GM12878 (cell line): Measurements from ENCODE around the gene C19orf73. TPM values are rescaled to one million over a fixed set of nuclear protein-coding genes. Genes with fewer than 3 reads are reported as not detected.

ENCODE experiments used
- ATAC-seq: fragments of 200-7000 bp; cut with Tn5 transposase; 3 replicates; pipeline ENCODE4 v1.9.1; 2020; ENCODE audit warnings: mild to moderate bottlenecking, moderate library complexity
- BruUV-seq: library from RNA; stranded (reverse); fragments of 400-500 nt; replicated peaks from 2 replicates; lab custom pipeline; 2021; lab: Mats Ljungman, UMichigan
- CTCF ChIA-PET: fragments of 300-600 bp; sonication (Branson Sonifier 250); formaldehyde crosslinking; extraction: SDS; loops from one replicate; lab custom pipeline; 2021; ENCODE audit warnings: inconsistent platforms; lab: Yijun Ruan, JAX
- POLR2A ChIA-PET: fragments of 350-600 bp; formaldehyde crosslinking; extraction: SDS; loops from one replicate; lab custom pipeline; 2021; ENCODE audit warnings: inconsistent platforms; lab: Charles Lee
- RAD21 ChIA-PET: fragments of 300-600 bp; sonication (Branson Sonifier 250); formaldehyde crosslinking; loops from one replicate; lab custom pipeline; 2023; ENCODE audit warnings: antibody characterized with exemption; ENCODE audit not compliant: unreplicated experiment; lab: Charles Lee
- SMC1A ChIA-PET: fragments of 300-600 bp; sonication (Branson Sonifier 250); formaldehyde crosslinking; loops from one replicate; lab custom pipeline; 2023; ENCODE audit not compliant: unreplicated experiment, uncharacterized antibody; lab: Charles Lee
- DNase-seq: peaks from one replicate; pipeline ENCODE4 v3.0.0-alpha.2; 2011; ENCODE audit warnings: low read depth, low spot score
- FAIRE-seq: peaks from 3 replicates; lab custom pipeline; 2011; peaks lifted over from hg19 to GRCh38; lab: Jason Lieb, UNC
- H2AFZ ChIP-seq: 2 replicates; pipeline ENCODE4 v1.6.0; 2011; ENCODE audit warnings: low read depth, low read length, control low read depth; ENCODE audit not compliant: control insufficient read depth
- H3K27ac ChIP-seq: 2 replicates; pipeline ENCODE4 v1.5.1; 2011; ENCODE audit warnings: control low read depth; ENCODE audit not compliant: control insufficient read depth, insufficient read depth
- H3K27me3 ChIP-seq, 2 experiments: replicated peaks in 1 of 2; 2 replicates each; pipeline versions ENCODE4 v1.6.0 to v1.6.1; 2011; ENCODE audit warnings: low read length in 1 of 2; ENCODE audit not compliant: control insufficient read depth in 2 of 2, insufficient read depth in 2 of 2
- H3K36me3 ChIP-seq, 2 experiments: 2 replicates each; pipeline ENCODE4 v1.5.1; 2011; ENCODE audit warnings: low read length in 1 of 2; ENCODE audit not compliant: control insufficient read depth in 2 of 2, insufficient read depth in 2 of 2
- H3K4me1 ChIP-seq: 2 replicates; pipeline ENCODE4 v1.6.1; 2011; ENCODE audit warnings: mild to moderate bottlenecking, low read length, moderate library complexity, mixed read lengths; ENCODE audit not compliant: control insufficient read depth, insufficient read depth
- H3K4me2 ChIP-seq: 2 replicates; pipeline ENCODE4 v1.6.0; 2011; ENCODE audit warnings: control low read depth; ENCODE audit not compliant: control insufficient read depth, insufficient read depth
- H3K4me3 ChIP-seq: fragments of 200-600 bp; sonication (generic); 2 replicates; pipeline ENCODE4 v1.5.1; 2016
- H3K79me2 ChIP-seq: 2 replicates; pipeline ENCODE4 v1.6.0; 2011; ENCODE audit warnings: low read length; ENCODE audit not compliant: control insufficient read depth, insufficient read depth
- H3K9ac ChIP-seq: 2 replicates; pipeline ENCODE4 v1.8.0; 2011; ENCODE audit warnings: low read length, control low read depth, mixed read lengths; ENCODE audit not compliant: control insufficient read depth, insufficient read depth
- H3K9me3 ChIP-seq: replicated peaks from 3 replicates; pipeline ENCODE4 v1.5.1; 2011; ENCODE audit warnings: mild to moderate bottlenecking, low read length; ENCODE audit not compliant: control insufficient read depth, insufficient read depth
- H4K20me1 ChIP-seq: 2 replicates; pipeline ENCODE4 v1.6.0; 2011; ENCODE audit not compliant: control insufficient read depth, insufficient read depth
- ATF2 ChIP-seq: IDR thresholded peaks from 2 replicates; pipeline ENCODE4 v1.6.1; 2012; ENCODE audit warnings: low read length, inconsistent platforms
- BRCA1 ChIP-seq: IDR thresholded peaks from 2 replicates; pipeline ENCODE4 v1.6.1; 2011; ENCODE audit warnings: low read depth, low read length, improper control_type of control experiment
- CHD1 ChIP-seq: IDR thresholded peaks from 2 replicates; pipeline ENCODE4 v1.6.1; 2012; ENCODE audit warnings: low read depth, low read length, improper control_type of control experiment
- POLR2A ChIP-seq: IDR thresholded peaks from 2 replicates; pipeline ENCODE4 v1.6.1; 2011; ENCODE audit warnings: low read depth, mild to moderate bottlenecking, low read length
- RUNX3 ChIP-seq: IDR thresholded peaks from 2 replicates; pipeline ENCODE4 v1.6.1; 2012; ENCODE audit warnings: low read length, inconsistent platforms
- ZNF592 ChIP-seq: fragments of 450-650 bp; IDR thresholded peaks from 2 replicates; pipeline ENCODE4 v1.6.1; 2017; ENCODE audit warnings: mild to moderate bottlenecking, moderate library complexity
- WGBS: methylation state at CpG from one replicate; pipeline ENCODE4 v1.1.6; 2016; ENCODE audit warnings: low lambda C conversion rate; ENCODE audit not compliant: insufficient replicate concordance, insufficient coverage; ENCODE audit errors: missing lambda C conversion rate; 5-methylcytosine and 5-hydroxymethylcytosine counted together
- in situ Hi-C: fragments of 300-500 bp; cut with MboI; formaldehyde crosslinking; loops from 9 replicates; pipeline ENCODE4 v1.14.3; 2018; ENCODE audit warnings: mixed read lengths
- intact Hi-C: fragments of 100-400 bp; cut with micrococcal nuclease; formaldehyde crosslinking; loops from one replicate; pipeline ENCODE4 v1.14.2; 2022; ENCODE audit not compliant: unreplicated experiment
- polyA plus RNA-seq, 11 experiments: library from polyadenylated mRNA; depleted of rRNA in 4 of 11; unstranded in 6 of 11; stranded (reverse) in 5 of 11; fragments of >200 nt; fragmentation: Nextera tagmentation in 4 of 11; fragmentation: Illumina TruSeq in 1 of 11; extraction: Ambion mirVana in 4 of 11; extraction: Trizol in 1 of 11; gene quantifications; 1 replicate in 1 of 11; 2 replicates in 10 of 11; pipeline versions ENCODE4 v1.2.1 to v1.2.3, GENCODE V29; 2011 to 2016; ENCODE audit warnings: inconsistent platforms in 2 of 11, missing spikeins in 2 of 11, low read depth in 1 of 11
- total RNA-seq, 4 experiments: library from RNA; depleted of rRNA in 3 of 4; stranded (reverse); fragments of >200 nt in 3 of 4; fragmentation: Illumina TruSeq in 1 of 4; extraction: Trizol in 1 of 4; gene quantifications; 2 replicates each; pipeline versions ENCODE4 v1.2.1 to v1.2.3, GENCODE V29; 2013 to 2021
- TF ChIP-seq, protein P1 (sequence below): IDR thresholded peaks from 2 replicates; pipeline ENCODE4 v1.6.1; 2012; ENCODE audit warnings: mild to moderate bottlenecking, low read depth, low read length

The C19orf73 gene
- total and polyA plus RNA-seq, 10 of the 15 experiments (the other 5 are each of a cell fraction or from before 2014, with no cell fraction given): 0.20 to 2.0 (median 0.80) TPM

DNA sequence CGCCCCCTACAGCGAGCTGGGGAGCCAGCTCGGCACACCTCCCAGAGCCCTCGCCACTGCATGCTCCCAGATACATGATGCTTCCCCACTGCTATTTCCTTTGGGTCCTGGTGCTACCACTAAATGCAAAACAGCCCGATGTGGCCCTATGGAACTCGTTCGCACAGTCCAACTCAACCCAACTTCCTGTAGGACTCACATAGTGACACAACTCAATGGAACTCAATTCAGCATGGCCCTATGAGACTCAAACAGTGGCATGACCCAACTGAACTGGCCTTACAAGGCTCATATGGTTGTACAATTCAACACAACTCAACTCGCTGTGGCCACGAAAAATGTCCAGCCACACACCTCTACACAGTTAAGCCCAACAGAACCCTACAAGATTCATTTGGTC lies 49.9 kb downstream of the C19orf73 start:
- H3K4me2 ChIP-seq: no peak overlapping the region
- DNase-seq (no peak), ATAC-seq (no peak), FAIRE-seq (no peak)
- H3K79me2 ChIP-seq: no peaks in the 10 kb centered on the region
- H3K27me3 ChIP-seq: peaks cover 1 to 5% of the 10 kb centered on the region in 2 experiments
- RAD21 ChIA-PET: interaction anchor here (1.9 kb wide), 1 partner anchor 139 kb away, joined by 4 read pairs; no protein-coding TSS in a partner anchor
- no peaks in the 10 kb centered on the region for H3K36me3 ChIP-seq
- intact Hi-C loops: no loop called here
- TF ChIP-seq RUNX3 (no peak), CHD1 (no peak), ATF2 (no peak), POLR2A (no peak), BRCA1 (no peak), ZNF592 (no peak)
- TF ChIP-seq, protein P1, sequence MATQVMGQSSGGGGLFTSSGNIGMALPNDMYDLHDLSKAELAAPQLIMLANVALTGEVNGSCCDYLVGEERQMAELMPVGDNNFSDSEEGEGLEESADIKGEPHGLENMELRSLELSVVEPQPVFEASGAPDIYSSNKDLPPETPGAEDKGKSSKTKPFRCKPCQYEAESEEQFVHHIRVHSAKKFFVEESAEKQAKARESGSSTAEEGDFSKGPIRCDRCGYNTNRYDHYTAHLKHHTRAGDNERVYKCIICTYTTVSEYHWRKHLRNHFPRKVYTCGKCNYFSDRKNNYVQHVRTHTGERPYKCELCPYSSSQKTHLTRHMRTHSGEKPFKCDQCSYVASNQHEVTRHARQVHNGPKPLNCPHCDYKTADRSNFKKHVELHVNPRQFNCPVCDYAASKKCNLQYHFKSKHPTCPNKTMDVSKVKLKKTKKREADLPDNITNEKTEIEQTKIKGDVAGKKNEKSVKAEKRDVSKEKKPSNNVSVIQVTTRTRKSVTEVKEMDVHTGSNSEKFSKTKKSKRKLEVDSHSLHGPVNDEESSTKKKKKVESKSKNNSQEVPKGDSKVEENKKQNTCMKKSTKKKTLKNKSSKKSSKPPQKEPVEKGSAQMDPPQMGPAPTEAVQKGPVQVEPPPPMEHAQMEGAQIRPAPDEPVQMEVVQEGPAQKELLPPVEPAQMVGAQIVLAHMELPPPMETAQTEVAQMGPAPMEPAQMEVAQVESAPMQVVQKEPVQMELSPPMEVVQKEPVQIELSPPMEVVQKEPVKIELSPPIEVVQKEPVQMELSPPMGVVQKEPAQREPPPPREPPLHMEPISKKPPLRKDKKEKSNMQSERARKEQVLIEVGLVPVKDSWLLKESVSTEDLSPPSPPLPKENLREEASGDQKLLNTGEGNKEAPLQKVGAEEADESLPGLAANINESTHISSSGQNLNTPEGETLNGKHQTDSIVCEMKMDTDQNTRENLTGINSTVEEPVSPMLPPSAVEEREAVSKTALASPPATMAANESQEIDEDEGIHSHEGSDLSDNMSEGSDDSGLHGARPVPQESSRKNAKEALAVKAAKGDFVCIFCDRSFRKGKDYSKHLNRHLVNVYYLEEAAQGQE: no peak
- H3K9ac ChIP-seq: no peak overlapping the region
- no peaks in the 10 kb centered on the region; the same call in 2 of the 3 replicates for H3K9me3 ChIP-seq
- in situ Hi-C loops: no loop called here
- WGBS: 53% methylated on average over 9 of the region's 9 CpGs
- no TSS peak for BruUV-seq
- H2AFZ ChIP-seq: no peak overlapping the region
- no peaks in the 10 kb centered on the region for H4K20me1 ChIP-seq
- CTCF ChIA-PET: interaction anchor here (1.4 kb wide), 1 partner anchor 157 kb away, joined by 3 read pairs; no protein-coding TSS in a partner anchor
- no peak overlapping the region for H3K4me3 ChIP-seq
- POLR2A ChIA-PET: interaction anchor here (1.3 kb wide), 1 partner anchor 8 kb away, joined by 4 read pairs; no protein-coding TSS in a partner anchor
- SMC1A ChIA-PET: no interaction called here
- no peak overlapping the region for H3K27ac ChIP-seq
- H3K4me1 ChIP-seq: no peaks in the 10 kb centered on the region
